GM18873 (cell line): ENCODE data around the gene MACROD1.
"Not testable (repeated sequence)": the region's sequence is repeated elsewhere in the genome, so short reads cannot be mapped to it uniquely, and the experiment has no call there.

ENCODE experiments used
- ATAC-seq: cut with Tn5 transposase; IDR thresholded peaks from one replicate; pipeline ENCODE4 v1.9.1; 2021; ENCODE audit warnings: mild to moderate bottlenecking, moderate library complexity, moderate number of reproducible peaks; ENCODE audit not compliant: unreplicated experiment, low FRiP score

Gene MACROD1

GRCh38 chr11:64186492-64187165 is 20.7 kb upstream of the MACROD1 start:
- no peak for ATAC-seq

- ATAC-seq, result peak; percentile 85
Observed at GRCh38 chr11:64185693-64186491, 20.0 kb upstream of the MACROD1 start, which contains the start of gene STIP1. STIP1 (plus strand) TSS chr11:64186171; CDS start chr11:64186262, 91 bp downstream.

GRCh38 chr11:64185175-64185692 is 19.3 kb upstream of the MACROD1 start:
- peak; percentile 20 for ATAC-seq

GRCh38 chr11:64183890-64184289 is 18.0 kb upstream of the MACROD1 start:
- no peak for ATAC-seq

GRCh38 chr11:64181506-64182411 is 15.8 kb upstream of the MACROD1 start:
- ATAC-seq, result no peak

GRCh38 chr11:64180891-64181290 is 15.0 kb upstream of the MACROD1 start:
- no peak for ATAC-seq

- no peak for ATAC-seq
Observed at GRCh38 chr11:64178951-64179639, 13.2 kb upstream of the MACROD1 start.

GRCh38 chr11:64178203-64178602 is 12.3 kb upstream of the MACROD1 start:
- ATAC-seq, result no peak

GRCh38 chr11:64176751-64177150 is 10.8 kb upstream of the MACROD1 start:
- ATAC-seq, result no peak

GRCh38 chr11:64173616-64174355 is 7.9 kb upstream of the MACROD1 start:
- no peak for ATAC-seq

- no peak for ATAC-seq
Observed at GRCh38 chr11:64170419-64170818, 4.5 kb upstream of the MACROD1 start.

- ATAC-seq, result no peak
Observed at GRCh38 chr11:64165481-64165841, 452 bp downstream of the MACROD1 start.

- ATAC-seq, result no peak
Observed at GRCh38 chr11:64164392-64165312, 1.3 kb downstream of the MACROD1 start.

GRCh38 chr11:64163951-64164350 is 2.0 kb downstream of the MACROD1 start:
- no peak for ATAC-seq

- not testable (repeated sequence) for ATAC-seq
Observed at GRCh38 chr11:64162769-64163168, 3.1 kb downstream of the MACROD1 start.

- no peak for ATAC-seq
Observed at GRCh38 chr11:64161037-64161436, 4.9 kb downstream of the MACROD1 start.

GRCh38 chr11:64157631-64158394 is 8.1 kb downstream of the MACROD1 start:
- ATAC-seq, result no peak
